A673 (cell line): ENCODE results near the gene ACSS1. TPM values are rescaled to one million over a fixed set of nuclear protein-coding genes. Genes with fewer than 3 reads are reported as not detected.

Experiments used
- BruUV-seq: library from RNA; stranded (reverse); fragments of 400-500 nt; replicated peaks from 2 replicates; lab custom pipeline; 2021; lab: Mats Ljungman, UMichigan
- CTCF ChIA-PET: fragments of 300-600 bp; sonication (Branson Sonifier 250); formaldehyde crosslinking; loops from one replicate; lab custom pipeline; 2022; ENCODE audit warnings: antibody characterized with exemption; lab: Charles Lee
- POLR2A ChIA-PET: fragments of 300-600 bp; sonication (Branson Sonifier 250); formaldehyde crosslinking; loops from one replicate; lab custom pipeline; 2022; ENCODE audit warnings: antibody characterized with exemption; ENCODE audit not compliant: low non-redundant PET; lab: Charles Lee
- DNase-seq: peaks from one replicate; pipeline ENCODE4 v3.0.0-alpha.2; 2015; ENCODE audit warnings: low spot score
- H3K27ac ChIP-seq: fragments of 200-600 bp; sonication (generic); 2 replicates; pipeline ENCODE4 v1.5.1; 2016; ENCODE audit warnings: mixed run types, low read depth, mild to moderate bottlenecking, mixed read lengths, antibody characterized with exemption, low read length; ENCODE audit not compliant: poor library complexity, severe bottlenecking
- H3K27me3 ChIP-seq: fragments of 200-600 bp; sonication (generic); replicated peaks from 2 replicates; pipeline ENCODE4 v1.6.1; 2017; ENCODE audit warnings: mixed run types, low read depth, mild to moderate bottlenecking, mixed read lengths, antibody characterized with exemption, low read length; ENCODE audit not compliant: insufficient read depth, poor library complexity
- H3K36me3 ChIP-seq: fragments of 200-600 bp; sonication (generic); 2 replicates; pipeline ENCODE4 v1.6.1; 2016; ENCODE audit warnings: mixed run types, mild to moderate bottlenecking, mixed read lengths, antibody characterized with exemption, low read length; ENCODE audit not compliant: insufficient read depth, poor library complexity, severe bottlenecking
- H3K4me1 ChIP-seq: fragments of 200-600 bp; sonication (generic); 2 replicates; pipeline ENCODE4 v1.6.1; 2017; ENCODE audit warnings: mixed run types, mild to moderate bottlenecking, mixed read lengths, antibody characterized with exemption, low read length; ENCODE audit not compliant: insufficient read depth, poor library complexity, severe bottlenecking
- H3K4me3 ChIP-seq: fragments of 200-600 bp; sonication (generic); 2 replicates; pipeline ENCODE4 v1.5.1; 2016; ENCODE audit warnings: low read depth, mixed run types, mild to moderate bottlenecking, mixed read lengths, low read length; ENCODE audit not compliant: poor library complexity, severe bottlenecking
- H3K9me3 ChIP-seq: fragments of 200-600 bp; sonication (generic); 2 replicates; pipeline ENCODE4 v1.6.1; 2016; ENCODE audit warnings: mixed run types, low read depth, mild to moderate bottlenecking, mixed read lengths, antibody characterized with exemption, low read length; ENCODE audit not compliant: poor library complexity, severe bottlenecking
- CTCF ChIP-seq: fragments of 300-800, 200-600 bp; sonication (generic); conservative IDR thresholded peaks from 2 replicates; pipeline ENCODE4 v1.5.1; 2017; ENCODE audit warnings: low read depth, mild to moderate bottlenecking, antibody characterized with exemption, low read length, moderate library complexity, mixed read lengths
- EZH2 ChIP-seq: fragments of 200-600 bp; sonication (generic); IDR thresholded peaks from 2 replicates; pipeline ENCODE4 v1.6.1; 2017; ENCODE audit warnings: borderline replicate concordance, low read depth, mild to moderate bottlenecking, mixed read lengths, antibody characterized with exemption, low read length; ENCODE audit not compliant: poor library complexity, severe bottlenecking
- intact Hi-C: fragments of 100-400 bp; cut with micrococcal nuclease; formaldehyde crosslinking; loops from one replicate; pipeline ENCODE4 v1.10.0; 2022; ENCODE audit not compliant: unreplicated experiment
- total RNA-seq: library from RNA; stranded (reverse); gene quantifications from 2 replicates; pipeline ENCODE4 v1.2.3, GENCODE V29; 2021

The ACSS1 gene
- total RNA-seq, 1 experiment from 2014 or later = 3.9 TPM

GRCh38 chr20:24962182-24962492 lies 95.8 kb downstream of the ACSS1 start:
- intact Hi-C loops = no loop called here
- Histone ChIP-seq H3K4me1 (no peaks in the 10 kb centered on the region), H3K27ac (no peak overlapping the region), H3K4me3 (no peak overlapping the region), H3K36me3 (no peaks in the 10 kb centered on the region), H3K9me3 (no peaks in the 10 kb centered on the region), H3K27me3 (no peaks in the 10 kb centered on the region)
- no peak for DNase-seq
- TF ChIP-seq CTCF (no peak), EZH2 (no peak)
- POLR2A ChIA-PET = no interaction called here
- BruUV-seq = no TSS peak
- CTCF ChIA-PET = no interaction called here

DNA sequence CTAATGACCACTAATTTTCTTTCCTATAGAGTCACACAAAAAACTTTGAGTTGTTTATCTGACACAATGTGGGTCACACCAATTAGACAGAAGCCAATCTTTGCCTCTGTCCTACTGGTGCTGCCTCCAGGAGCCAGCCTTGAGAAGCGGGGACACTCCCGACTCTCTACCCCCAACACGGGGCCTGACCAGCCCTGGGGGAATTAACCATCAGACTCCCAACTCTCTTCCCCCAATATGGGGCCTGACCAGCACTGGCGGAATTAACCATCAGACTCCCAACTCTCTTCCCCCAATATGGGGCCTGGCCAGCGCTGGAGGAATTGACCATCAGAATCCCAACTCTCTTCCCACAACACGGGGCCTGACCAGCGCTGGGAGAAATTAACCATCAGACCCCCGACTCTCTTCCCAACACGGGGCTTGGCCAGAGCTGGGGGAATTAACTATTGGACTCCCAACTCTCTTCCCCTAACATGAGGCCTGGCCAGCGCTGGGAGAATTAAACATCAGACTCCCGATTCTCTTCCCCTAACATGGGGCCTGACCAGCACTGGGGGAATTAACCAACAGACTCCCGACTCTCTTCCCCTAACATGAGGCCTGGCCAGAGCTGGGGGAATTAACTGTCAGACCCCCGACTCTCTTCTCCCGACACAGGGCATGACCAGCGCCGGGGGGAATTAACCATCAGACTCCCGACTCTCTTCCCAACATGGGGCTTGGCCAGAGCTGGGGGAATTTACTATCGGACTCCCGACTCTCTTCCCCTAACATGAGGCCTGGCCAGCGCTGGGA lies 96.4 kb downstream of the ACSS1 start:
- no peaks in the 10 kb centered on the region for H3K9me3 ChIP-seq
- H3K4me3 ChIP-seq = no peak overlapping the region
- H3K36me3 ChIP-seq = no peaks in the 10 kb centered on the region
- no peak for DNase-seq
- POLR2A ChIA-PET = no interaction called here
- TF ChIP-seq CTCF (no peak), EZH2 (no peak)
- H3K4me1 ChIP-seq = no peaks in the 10 kb centered on the region
- no peak overlapping the region for H3K27ac ChIP-seq
- CTCF ChIA-PET = no interaction called here
- H3K27me3 ChIP-seq = no peaks in the 10 kb centered on the region
- intact Hi-C loops = no loop called here
- no TSS peak for BruUV-seq

DNA sequence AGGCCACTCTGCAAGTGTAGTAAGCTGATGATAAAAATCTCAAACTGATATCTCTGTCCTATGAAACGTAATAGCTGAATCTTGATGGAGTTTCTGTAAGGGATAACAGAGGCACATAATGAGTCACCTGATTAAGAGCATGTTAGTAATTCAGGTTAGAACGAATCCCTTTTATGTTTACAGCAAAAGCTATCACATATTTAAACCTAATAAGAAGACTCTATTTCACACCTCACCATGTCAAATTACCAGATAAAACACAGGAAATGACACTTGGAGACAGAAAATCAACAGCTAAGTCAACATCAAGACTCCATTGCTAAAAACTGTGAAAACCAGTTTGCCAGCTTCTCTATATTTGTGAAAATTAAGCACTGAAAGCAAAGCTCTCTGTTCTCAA lies 97.1 kb downstream of the ACSS1 start:
- BruUV-seq = no TSS peak
- CTCF ChIA-PET = no interaction called here
- TF ChIP-seq CTCF (no peak), EZH2 (no peak)
- Histone ChIP-seq H3K9me3 (no peaks in the 10 kb centered on the region), H3K27ac (no peak overlapping the region), H3K4me1 (no peaks in the 10 kb centered on the region), H3K27me3 (no peaks in the 10 kb centered on the region), H3K4me3 (no peak overlapping the region), H3K36me3 (no peaks in the 10 kb centered on the region)
- no peak for DNase-seq
- POLR2A ChIA-PET = no interaction called here
- intact Hi-C loops = no loop called here
